ENCODE data around the gene GSTA2. TPM values are rescaled to one million over a fixed set of nuclear protein-coding genes. Genes with fewer than 3 reads are reported as not detected.
A peak's percentile ranks its signal among the peaks of the same experiment; 100 is the strongest.
"Not testable (repeated sequence)": the region's sequence is repeated elsewhere in the genome, so short reads cannot be mapped to it uniquely, and the experiment has no call there.

Gene GSTA2
- total RNA-seq, 2 donors from 2014 or later, result 72.0 TPM; not detected in 1

- no peak for DNase-seq (ENCODE audit: low spot score)
- H3K4me3 ChIP-seq, result no peak overlapping the region
- no peaks in the 10 kb centered on the region for H3K9me3 ChIP-seq
- 0% methylated on average over 1 of the region's 1 CpG for WGBS
- H3K4me1 ChIP-seq (replicated peaks), result no peaks in the 10 kb centered on the region
- no peak overlapping the region for H3K27ac ChIP-seq
- intact Hi-C loops (cut with DNase I), result no loop called here
- no peak for TF ChIP-seq POLR2A (IDR thresholded peaks at IDR 0.05)
- no peaks in the 10 kb centered on the region for H3K36me3 ChIP-seq
- H3K27me3 ChIP-seq (replicated peaks; ENCODE audit: insufficient read depth), result no peaks in the 10 kb centered on the region
Observed at GRCh38 chr6:52790861-52791260, 27.6 kb upstream of the GSTA2 start.

- intact Hi-C loops (cut with DNase I); H3K4me1 ChIP-seq (replicated peaks); H3K4me3 ChIP-seq; H3K36me3 ChIP-seq; H3K27me3 ChIP-seq (replicated peaks; ENCODE audit: insufficient read depth); DNase-seq (ENCODE audit: low spot score); H3K27ac ChIP-seq; H3K9me3 ChIP-seq: not testable (repeated sequence)
- WGBS, result 94% methylated on average over 1 of the region's 1 CpG
Observed at GRCh38 chr6:52789658-52790057, 26.4 kb upstream of the GSTA2 start.

GRCh38 chr6:52788478-52788877 lies 25.2 kb upstream of the GSTA2 start:
- Histone ChIP-seq H3K4me3 (no peak overlapping the region), H3K27me3 (replicated peaks; ENCODE audit: insufficient read depth) (no peaks in the 10 kb centered on the region), H3K27ac (peak overlapping the region in 1 of 2 donors; percentile 28), H3K36me3 (no peaks in the 10 kb centered on the region), H3K9me3 (no peaks in the 10 kb centered on the region), H3K4me1 (replicated peaks) (no peaks in the 10 kb centered on the region)
- intact Hi-C loops (cut with DNase I), result no loop called here
- no peak for DNase-seq (ENCODE audit: low spot score)
- no peak for TF ChIP-seq CTCF (IDR thresholded peaks at IDR 0.05)
- TF ChIP-seq POLR2A (IDR thresholded peaks at IDR 0.05), result no peak
- no peak for TF ChIP-seq POLR2AphosphoS5 (IDR thresholded peaks at IDR 0.05)
- 43% methylated on average over 3 of the region's 3 CpGs for WGBS

- intact Hi-C loops (cut with DNase I), result no loop called here
- TF ChIP-seq POLR2A (IDR thresholded peaks at IDR 0.05) (no peak), POLR2AphosphoS5 (IDR thresholded peaks at IDR 0.05) (peak; percentile 65)
- WGBS, result 28% methylated on average over 3 of the region's 3 CpGs
- H3K4me3 ChIP-seq, result no peak overlapping the region
- no peaks in the 10 kb centered on the region for H3K36me3 ChIP-seq
- peak; percentile 58 for DNase-seq (ENCODE audit: low spot score)
- H3K27me3 ChIP-seq (replicated peaks; ENCODE audit: insufficient read depth), result no peaks in the 10 kb centered on the region
- no peaks in the 10 kb centered on the region for H3K9me3 ChIP-seq
- H3K4me1 ChIP-seq (replicated peaks), result no peaks in the 10 kb centered on the region
- peak overlapping the region; percentile 32 to 56 for H3K27ac ChIP-seq
Observed at GRCh38 chr6:52787917-52788316, 24.6 kb upstream of the GSTA2 start.

GRCh38 chr6:52786249-52786956 lies 23.1 kb upstream of the GSTA2 start:
- no peak for DNase-seq (ENCODE audit: low spot score)
- Histone ChIP-seq H3K27ac (no peak overlapping the region), H3K4me1 (replicated peaks) (no peaks in the 10 kb centered on the region), H3K36me3 (no peaks in the 10 kb centered on the region), H3K27me3 (replicated peaks; ENCODE audit: insufficient read depth) (no peaks in the 10 kb centered on the region), H3K9me3 (no peaks in the 10 kb centered on the region), H3K4me3 (no peak overlapping the region)
- no peak for TF ChIP-seq POLR2AphosphoS5 (IDR thresholded peaks at IDR 0.05)
- no peak for TF ChIP-seq POLR2A (IDR thresholded peaks at IDR 0.05)
- TF ChIP-seq CTCF (IDR thresholded peaks at IDR 0.05), result no peak
- intact Hi-C loops (cut with DNase I), result no loop called here
- 96% methylated on average over 21 of the region's 24 CpGs for WGBS

- H3K36me3 ChIP-seq; H3K27me3 ChIP-seq (replicated peaks; ENCODE audit: insufficient read depth); intact Hi-C loops (cut with DNase I); H3K4me3 ChIP-seq; H3K9me3 ChIP-seq; H3K4me1 ChIP-seq (replicated peaks): not testable (repeated sequence)
- WGBS, result 35% methylated on average over 3 of the region's 3 CpGs
- peak; percentile 19 for DNase-seq (ENCODE audit: low spot score)
- peak overlapping the region in 1 of 2 donors; percentile 8 for H3K27ac ChIP-seq
- TF ChIP-seq POLR2AphosphoS5 (IDR thresholded peaks at IDR 0.05), result peak; percentile 8
Observed at GRCh38 chr6:52782696-52783274, 19.5 kb upstream of the GSTA2 start.

- H3K27me3 ChIP-seq (replicated peaks; ENCODE audit: insufficient read depth); DNase-seq (ENCODE audit: low spot score); intact Hi-C loops (cut with DNase I): not testable (repeated sequence)
Observed at GRCh38 chr6:52782209-52782608, 18.9 kb upstream of the GSTA2 start.

More at GRCh38 chr6:52782209-52782608, 18.9 kb upstream of the GSTA2 start:
- H3K4me3 ChIP-seq; H3K36me3 ChIP-seq; H3K9me3 ChIP-seq; H3K4me1 ChIP-seq (replicated peaks): not testable (repeated sequence)
- peak overlapping the region in 1 of 2 donors; percentile 8 for H3K27ac ChIP-seq

Data from prostate gland (tissue), 2 donors.